Caco-2 (cell line): ENCODE measurements around the gene ARHGDIG. TPM values are rescaled to one million over a fixed set of nuclear protein-coding genes. Genes with fewer than 3 reads are reported as not detected.

Experiments used
- BruUV-seq: library from RNA; stranded (reverse); fragments of 400-500 nt; replicated peaks from 2 replicates; lab custom pipeline; 2021; lab: Mats Ljungman, UMichigan
- CTCF ChIA-PET: fragments of 300-600 bp; sonication (Branson Sonifier 250); formaldehyde crosslinking; loops from one replicate; lab custom pipeline; 2022; ENCODE audit warnings: antibody characterized with exemption; lab: Charles Lee
- POLR2A ChIA-PET: fragments of 300-600 bp; sonication (Branson Sonifier 250); formaldehyde crosslinking; loops from one replicate; lab custom pipeline; 2022; ENCODE audit warnings: antibody characterized with exemption; lab: Charles Lee
- DNase-seq, 2 experiments: peaks; one replicate each; pipeline versions ENCODE4 v3.0.0 to v3.0.0-alpha.2; 2020 to 2022
- H3K27me3 ChIP-seq: replicated peaks from 2 replicates; pipeline ENCODE4 v1.6.0; 2011; ENCODE audit warnings: low read length; ENCODE audit not compliant: control insufficient read depth, insufficient read depth
- H3K36me3 ChIP-seq: 2 replicates; pipeline ENCODE4 v1.5.1; 2011; ENCODE audit warnings: low read length; ENCODE audit not compliant: control insufficient read depth, insufficient read depth
- H3K4me1 ChIP-seq: fragments of 250-450 bp; sonication (Bioruptor Pico); 2 replicates; pipeline ENCODE4 v1.5.1; 2020; ENCODE audit warnings: mild to moderate bottlenecking
- H3K4me3 ChIP-seq: 2 replicates; pipeline ENCODE4 v1.5.1; 2011; ENCODE audit warnings: low read depth, mild to moderate bottlenecking, control low read depth, low read length
- H3K9me3 ChIP-seq: fragments of 250-450 bp; sonication (Bioruptor Pico); 2 replicates; pipeline ENCODE4 v1.5.1; 2020; ENCODE audit warnings: mild to moderate bottlenecking, moderate library complexity
- H3K27ac Mint-ChIP-seq: one replicate; pipeline ENCODE4 v1.8.0; 2022; ENCODE audit warnings: mixed read lengths; ENCODE audit not compliant: unreplicated experiment
- H3K27me3 Mint-ChIP-seq: one replicate; pipeline ENCODE4 v1.8.0; 2022; ENCODE audit warnings: mixed read lengths; ENCODE audit not compliant: insufficient read depth, unreplicated experiment
- H3K36me3 Mint-ChIP-seq: one replicate; pipeline ENCODE4 v1.8.0; 2022; ENCODE audit warnings: mild to moderate bottlenecking, mixed read lengths; ENCODE audit not compliant: insufficient read depth, unreplicated experiment
- H3K4me1 Mint-ChIP-seq: one replicate; pipeline ENCODE4 v1.8.0; 2022; ENCODE audit warnings: low read depth, mixed read lengths; ENCODE audit not compliant: unreplicated experiment
- H3K4me3 Mint-ChIP-seq: one replicate; pipeline ENCODE4 v1.8.0; 2022; ENCODE audit warnings: mild to moderate bottlenecking, moderate library complexity, mixed read lengths; ENCODE audit not compliant: unreplicated experiment
- H3K9me3 Mint-ChIP-seq: one replicate; pipeline ENCODE4 v1.8.0; 2022; ENCODE audit warnings: mixed read lengths; ENCODE audit not compliant: unreplicated experiment
- CTCF ChIP-seq, 2 experiments: fragments of 200-600 bp in 1 of 2; IDR thresholded peaks; 1 replicate in 1 of 2; 2 replicates in 1 of 2; pipeline versions ENCODE4 v1.5.1 to v1.8.0; 2011 to 2022; ENCODE audit warnings: antibody characterized with exemption in 1 of 2, control low read depth in 1 of 2, inconsistent platforms in 1 of 2, low read depth in 1 of 2, low read length in 1 of 2, mild to moderate bottlenecking in 1 of 2, moderate library complexity in 1 of 2; ENCODE audit not compliant: insufficient read depth in 1 of 2, severe bottlenecking in 1 of 2, unreplicated experiment in 1 of 2
- intact Hi-C: fragments of 100-400 bp; cut with micrococcal nuclease; formaldehyde crosslinking; loops from one replicate; pipeline ENCODE4 v1.10.0; 2022; ENCODE audit not compliant: unreplicated experiment
- total RNA-seq: library from RNA; stranded (reverse); gene quantifications from 2 replicates; pipeline ENCODE4 v1.2.3, GENCODE V29; 2022

Gene ARHGDIG
- total RNA-seq, 1 experiment from 2014 or later = 2.1 TPM

- intact Hi-C loops = no loop called here
- ChIA-PET POLR2A (no interaction called here), CTCF (no interaction called here)
- H3K27me3 Mint-ChIP-seq = no peaks in the 10 kb centered on the region
- no peak for DNase-seq
- H3K4me3 Mint-ChIP-seq = no peak overlapping the region
- H3K9me3 Mint-ChIP-seq = no peaks in the 10 kb centered on the region
- Histone ChIP-seq H3K9me3 (no peaks in the 10 kb centered on the region), H3K4me3 (no peak overlapping the region), H3K36me3 (no peaks in the 10 kb centered on the region; the same call in 1 of the 2 replicates), H3K4me1 (no peaks in the 10 kb centered on the region), H3K27me3 (no peaks in the 10 kb centered on the region)
- TF ChIP-seq CTCF (IDR thresholded peaks at IDR 0.05; ENCODE audit: insufficient read depth in 1 of 2, low read depth in 1 of 2, low read length in 1 of 2, severe bottlenecking in 1 of 2, unreplicated experiment in 1 of 2) = no peak
- no peak overlapping the region for H3K27ac Mint-ChIP-seq
- H3K4me1 Mint-ChIP-seq = no peaks in the 10 kb centered on the region
- peaks cover 30% of the 10 kb centered on the region for H3K36me3 Mint-ChIP-seq
- no TSS peak for BruUV-seq
Measured at GRCh38 chr16:314351-314750, 34.0 kb downstream of the ARHGDIG start.

DNA sequence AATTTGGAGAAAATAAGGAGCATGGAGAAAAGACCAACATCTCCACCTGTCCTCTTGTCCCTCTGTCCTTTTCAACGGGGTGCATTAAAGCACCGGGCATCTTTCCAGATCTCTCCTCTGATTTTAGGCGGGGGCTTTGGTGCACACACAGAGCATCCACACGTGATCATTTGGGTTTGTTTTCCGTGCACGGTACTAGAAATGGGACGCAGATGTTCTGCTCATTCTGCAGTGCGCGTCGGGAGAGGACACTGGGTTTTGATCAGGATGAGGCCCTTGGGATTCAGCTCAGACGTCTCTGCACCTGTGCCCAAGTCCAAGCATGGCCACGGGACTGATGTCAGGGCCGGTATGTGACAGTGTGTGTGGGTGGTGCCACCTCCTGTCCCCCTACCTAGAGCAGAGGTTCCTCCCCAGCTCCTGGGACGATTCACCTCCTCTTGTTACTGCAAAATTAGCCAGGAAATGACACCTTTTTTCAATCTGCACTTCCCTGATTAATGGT, 34.5 kb downstream of the ARHGDIG start:
- H3K4me1 Mint-ChIP-seq = no peaks in the 10 kb centered on the region
- H3K4me3 Mint-ChIP-seq = no peak overlapping the region
- no TSS peak for BruUV-seq
- no peaks in the 10 kb centered on the region for H3K27me3 Mint-ChIP-seq
- Histone ChIP-seq H3K4me3 (no peak overlapping the region), H3K4me1 (no peaks in the 10 kb centered on the region), H3K9me3 (no peaks in the 10 kb centered on the region), H3K27me3 (no peaks in the 10 kb centered on the region), H3K36me3 (no peaks in the 10 kb centered on the region; the same call in 1 of the 2 replicates)
- H3K36me3 Mint-ChIP-seq = peaks cover 32% of the 10 kb centered on the region
- no peak overlapping the region for H3K27ac Mint-ChIP-seq
- no peak for TF ChIP-seq CTCF (IDR thresholded peaks at IDR 0.05; ENCODE audit: insufficient read depth in 1 of 2, low read depth in 1 of 2, low read length in 1 of 2, severe bottlenecking in 1 of 2, unreplicated experiment in 1 of 2)
- DNase-seq = no peak
- intact Hi-C loops = no loop called here
- ChIA-PET CTCF (no interaction called here), POLR2A (no interaction called here)
- H3K9me3 Mint-ChIP-seq = no peaks in the 10 kb centered on the region

DNA sequence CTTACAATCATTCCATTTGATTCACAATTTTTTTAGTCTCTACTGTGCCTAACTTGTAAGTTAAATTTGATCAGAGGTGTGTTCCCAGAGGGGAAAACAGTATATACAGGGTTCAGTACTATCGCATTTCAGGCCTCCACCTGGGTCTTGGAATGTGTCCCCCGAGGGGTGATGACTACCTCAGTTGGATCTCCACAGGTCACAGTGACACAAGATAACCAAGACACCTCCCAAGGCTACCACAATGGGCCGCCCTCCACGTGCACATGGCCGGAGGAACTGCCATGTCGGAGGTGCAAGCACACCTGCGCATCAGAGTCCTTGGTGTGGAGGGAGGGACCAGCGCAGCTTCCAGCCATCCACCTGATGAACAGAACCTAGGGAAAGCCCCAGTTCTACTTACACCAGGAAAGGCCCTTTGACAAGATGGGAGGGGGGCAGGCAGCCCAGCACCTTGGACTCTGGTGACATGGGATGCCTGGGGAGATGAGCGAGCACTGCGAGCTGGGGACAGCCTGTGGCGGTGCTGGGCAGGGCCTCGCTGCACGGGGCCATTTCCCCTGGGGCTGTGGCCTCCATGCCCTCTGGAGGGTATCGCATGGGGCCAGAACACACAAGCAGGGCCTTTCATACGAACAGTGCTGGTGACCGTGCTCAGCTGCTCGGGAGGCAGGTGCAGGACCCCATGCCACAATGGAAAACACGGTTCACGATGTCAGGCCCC, 36.5 kb downstream of the ARHGDIG start:
- H3K36me3 ChIP-seq = no peaks in the 10 kb centered on the region; the same call in 1 of the 2 replicates
- Mint-ChIP-seq H3K4me1 (no peaks in the 10 kb centered on the region), H3K36me3 (peaks cover 35% of the 10 kb centered on the region), H3K27ac (no peak overlapping the region), H3K9me3 (no peaks in the 10 kb centered on the region), H3K27me3 (no peaks in the 10 kb centered on the region), H3K4me3 (no peak overlapping the region)
- H3K4me1 ChIP-seq = no peaks in the 10 kb centered on the region
- BruUV-seq = no TSS peak
- no peak overlapping the region for H3K4me3 ChIP-seq
- ChIA-PET POLR2A (no interaction called here), CTCF (no interaction called here)
- intact Hi-C loops = no loop called here
- H3K9me3 ChIP-seq = no peaks in the 10 kb centered on the region
- DNase-seq = peak in 1 of 2 experiments; percentile 49
- no peak for TF ChIP-seq CTCF (IDR thresholded peaks at IDR 0.05; ENCODE audit: insufficient read depth in 1 of 2, low read depth in 1 of 2, low read length in 1 of 2, severe bottlenecking in 1 of 2, unreplicated experiment in 1 of 2)
- H3K27me3 ChIP-seq = no peaks in the 10 kb centered on the region
